GM15510 (cell line): ENCODE data around the gene SMARCA4.

Experiments
- POLR2A ChIP-seq: IDR thresholded peaks from 3 replicates; pipeline ENCODE4 v1.6.1; 2011; ENCODE audit warnings: borderline replicate concordance; ENCODE audit not compliant: insufficient read length; ENCODE audit errors: extremely low read depth

Gene SMARCA4

GRCh38 chr19:10986301-10987127 lies 25.7 kb downstream of the SMARCA4 start:
- no peak for TF ChIP-seq POLR2A

- TF ChIP-seq POLR2A, result no peak
These were observed 26.9 kb downstream of the SMARCA4 start for GRCh38 chr19:10987571-10988297.

GRCh38 chr19:10988380-10988779 lies 27.6 kb downstream of the SMARCA4 start:
- no peak for TF ChIP-seq POLR2A

- TF ChIP-seq POLR2A, result no peak
These were observed 28.1 kb downstream of the SMARCA4 start for GRCh38 chr19:10988921-10989320.

- no peak for TF ChIP-seq POLR2A
These were observed 30.2 kb downstream of the SMARCA4 start for GRCh38 chr19:10991076-10991475.

- no peak for TF ChIP-seq POLR2A
These were observed 30.8 kb downstream of the SMARCA4 start for GRCh38 chr19:10991521-10992081.

GRCh38 chr19:10995926-10996600 lies 35.2 kb downstream of the SMARCA4 start:
- TF ChIP-seq POLR2A, result no peak

- no peak for TF ChIP-seq POLR2A
These were observed 37.3 kb downstream of the SMARCA4 start for GRCh38 chr19:10998045-10998533.

- TF ChIP-seq POLR2A, result no peak
These were observed 37.8 kb downstream of the SMARCA4 start for GRCh38 chr19:10998666-10999065.

GRCh38 chr19:11005521-11005920 lies 44.7 kb downstream of the SMARCA4 start:
- TF ChIP-seq POLR2A, result no peak

- no peak for TF ChIP-seq POLR2A
These were observed 46.6 kb downstream of the SMARCA4 start for GRCh38 chr19:11007385-11007784.

GRCh38 chr19:11007962-11008532 lies 47.2 kb downstream of the SMARCA4 start:
- TF ChIP-seq POLR2A, result no peak

- no peak for TF ChIP-seq POLR2A
These were observed 49.2 kb downstream of the SMARCA4 start for GRCh38 chr19:11010041-11010440.

- no peak for TF ChIP-seq POLR2A
These were observed 51.7 kb downstream of the SMARCA4 start for GRCh38 chr19:11012507-11012906.
